NCI-H2171 (cell line): Measurements from ENCODE around the gene ABCA1.
"Not testable (repeated sequence)": the region's sequence is repeated elsewhere in the genome, so short reads cannot be mapped to it uniquely, and the experiment has no call there.

Source experiments
- DNase-seq: peaks from one replicate; lab custom pipeline; 2025; lab: John Stamatoyannopoulos, UW

The ABCA1 gene

DNA sequence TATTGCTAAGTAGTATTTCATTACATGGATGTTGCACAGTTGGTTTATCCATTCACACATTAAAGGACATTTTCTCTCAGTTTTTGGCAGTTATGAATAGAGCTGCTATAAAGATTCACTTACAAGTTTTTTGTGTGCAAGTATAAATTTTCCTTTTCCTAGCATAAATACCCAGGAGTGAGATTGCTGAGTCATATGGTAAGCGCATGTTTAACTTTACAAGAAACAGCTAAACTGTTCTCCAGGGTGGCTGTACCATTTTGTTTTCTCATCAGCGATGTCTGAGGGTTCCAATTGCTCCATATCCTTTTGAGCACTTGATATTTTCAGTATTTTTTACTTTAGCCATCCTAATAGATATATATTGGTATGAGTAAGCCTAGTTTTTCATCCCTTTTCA lies 16.4 kb upstream of the ABCA1 start:
- DNase-seq = no peak

DNA sequence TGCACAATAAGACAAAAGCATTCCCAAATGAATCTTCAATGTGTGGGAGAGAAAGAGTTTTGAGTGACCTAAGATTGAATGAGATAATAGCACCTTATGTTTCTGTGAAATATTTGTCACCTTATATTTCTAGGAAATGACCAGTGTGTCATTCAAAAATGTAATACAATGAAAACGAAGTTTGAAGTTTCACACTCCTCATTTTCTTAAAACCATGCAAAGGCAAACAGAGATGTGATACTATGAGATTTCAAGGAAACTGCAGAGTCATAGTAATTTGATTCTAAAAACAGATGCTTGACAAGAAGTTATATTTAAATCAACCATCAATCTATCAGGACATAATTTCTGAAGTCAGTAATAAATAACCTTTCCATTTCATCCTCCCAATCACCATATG lies 13.6 kb upstream of the ABCA1 start:
- no peak for DNase-seq

DNA sequence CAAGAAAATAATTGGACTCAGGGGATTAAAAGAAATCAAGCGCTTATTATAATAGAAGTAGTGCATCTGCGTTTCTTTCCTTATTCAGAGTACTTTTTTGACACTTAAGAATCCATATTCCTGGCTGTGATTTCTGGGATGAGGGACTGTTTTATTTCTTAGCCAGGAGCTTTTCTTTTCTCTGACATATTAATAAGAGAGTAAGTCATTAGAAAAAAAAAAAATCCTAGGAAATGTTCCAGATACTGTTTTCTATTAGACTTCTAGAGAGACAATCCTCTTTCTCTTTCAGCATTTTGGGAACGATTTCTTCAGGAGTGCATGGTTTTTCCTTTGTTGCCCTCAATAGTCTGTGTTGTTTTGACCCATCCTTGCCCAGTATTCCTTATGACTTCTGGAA lies 8.3 kb upstream of the ABCA1 start:
- no peak for DNase-seq

DNA sequence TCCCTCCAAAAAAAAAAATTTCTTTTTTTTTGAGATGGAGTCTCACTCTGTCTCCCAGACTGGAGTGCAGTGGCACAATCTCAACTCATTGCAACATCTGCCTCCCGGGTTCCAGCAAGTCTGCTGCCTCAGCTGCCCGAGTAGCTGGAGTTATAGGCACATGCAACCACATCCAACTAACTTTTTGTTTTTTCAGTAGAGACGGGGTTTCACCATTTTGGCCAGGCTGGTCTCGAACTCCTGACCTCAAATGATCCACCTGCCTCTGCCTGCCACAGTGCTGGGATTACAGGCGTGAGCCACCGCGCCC lies 7.5 kb upstream of the ABCA1 start:
- DNase-seq = not testable (repeated sequence)

DNA sequence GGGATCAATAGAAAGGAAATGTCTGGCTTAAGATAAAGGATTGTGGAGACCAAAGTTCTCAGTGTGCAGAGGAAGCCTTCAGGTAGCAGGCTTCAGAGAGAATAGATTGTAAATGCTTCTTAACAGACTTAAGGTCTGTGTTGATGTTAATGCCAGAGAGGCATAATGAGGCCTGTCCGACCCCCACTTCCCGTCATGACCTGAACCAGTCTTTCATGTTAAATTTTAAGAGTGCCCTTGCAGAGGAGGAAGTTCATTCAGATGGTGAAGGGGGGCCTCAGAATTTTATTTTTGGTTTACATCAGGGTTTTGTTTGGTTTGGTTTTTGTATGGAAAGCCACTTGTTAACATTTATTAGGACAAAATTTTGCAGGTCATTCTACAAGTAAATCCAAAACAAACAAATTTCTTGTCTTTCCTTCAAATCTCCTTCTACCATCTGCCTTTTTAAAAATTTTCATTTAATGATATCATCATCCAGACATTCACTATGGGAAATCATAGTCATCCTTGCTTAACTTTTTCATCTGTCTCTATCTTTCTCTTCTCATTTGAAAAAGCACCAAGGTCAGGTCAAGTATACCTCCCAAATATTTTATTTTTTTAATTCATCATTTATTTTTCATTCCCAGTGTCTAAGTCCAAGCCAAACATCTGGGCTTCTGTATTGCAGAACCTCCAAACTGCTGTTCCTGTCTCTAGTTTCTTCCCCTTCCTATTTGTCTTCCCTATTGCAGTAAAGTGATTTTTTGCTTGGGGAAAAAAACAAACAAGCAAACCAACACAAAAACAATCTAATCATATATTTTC lies 6.9 kb upstream of the ABCA1 start:
- no peak for DNase-seq

DNA sequence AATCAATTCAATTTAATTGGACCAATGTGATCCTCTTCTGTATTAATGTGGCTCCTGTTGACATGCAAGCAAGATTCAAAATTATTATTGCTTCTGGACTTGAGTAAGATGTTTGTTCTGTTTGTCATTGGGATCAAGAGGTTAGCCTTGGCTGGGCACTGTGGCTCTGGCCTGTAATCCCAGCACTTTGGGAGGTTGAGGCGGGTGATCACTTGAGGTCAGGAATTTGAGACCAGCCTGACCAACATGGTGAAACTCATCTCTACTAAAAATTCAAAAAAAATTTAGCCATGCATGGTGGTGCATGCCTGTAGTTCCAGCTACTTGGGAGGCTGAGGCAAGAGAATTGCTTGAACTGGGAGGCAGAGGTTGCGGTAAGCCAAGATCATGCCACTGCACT lies 5.1 kb upstream of the ABCA1 start:
- not testable (repeated sequence) for DNase-seq

DNA sequence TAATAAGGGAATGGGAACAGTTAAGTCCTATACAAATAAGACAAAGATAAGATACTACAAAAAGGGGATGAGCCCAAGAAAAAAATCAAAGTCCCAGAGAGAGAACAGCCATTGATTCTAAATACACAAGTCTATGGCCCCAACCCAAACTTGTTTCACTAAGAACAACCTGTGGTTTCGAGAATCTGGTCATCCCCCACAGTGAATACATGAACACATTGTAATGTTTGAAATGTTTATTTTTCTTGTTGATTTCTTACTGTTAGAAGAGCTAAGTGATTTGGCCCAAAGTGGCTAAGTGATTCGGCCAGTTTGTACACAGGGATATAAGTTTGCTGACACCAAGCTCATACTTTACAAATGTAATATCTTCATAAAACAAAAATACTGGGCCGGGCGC lies 3.3 kb upstream of the ABCA1 start:
- DNase-seq = no peak

DNA sequence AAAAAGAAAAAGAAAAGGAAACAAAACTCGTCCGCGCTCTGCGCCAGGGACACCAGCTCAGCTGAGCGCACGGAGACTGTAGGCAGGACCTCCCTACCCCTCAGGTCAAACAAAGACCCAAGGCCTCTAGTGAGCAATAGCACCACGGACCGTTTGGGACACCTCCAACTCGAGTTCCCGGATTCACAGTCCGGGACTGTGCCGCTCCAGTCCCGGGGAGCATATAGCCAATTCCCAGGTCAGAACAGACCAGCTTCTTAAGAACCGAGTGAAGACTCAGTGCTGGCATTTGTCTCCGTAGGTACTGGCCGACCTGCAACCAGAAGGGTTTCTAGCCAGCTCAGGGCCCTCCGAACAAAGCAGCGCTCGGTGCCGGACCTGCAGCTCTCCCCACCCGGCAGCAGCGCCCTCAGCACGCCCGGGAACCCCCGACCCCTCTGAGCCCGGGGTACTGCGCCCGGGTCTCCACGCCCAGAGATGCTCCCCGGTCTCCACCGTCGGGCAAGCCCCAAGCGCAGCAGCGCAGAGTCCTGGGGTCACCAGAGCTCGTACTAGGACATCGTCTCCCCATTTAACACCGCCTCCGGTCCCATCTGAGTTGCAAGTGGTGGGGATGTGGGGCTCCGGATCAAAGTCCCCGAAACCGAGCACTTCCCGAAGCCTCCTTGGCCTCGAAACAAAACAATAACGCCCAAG lies 591 bp downstream of the ABCA1 start:
- DNase-seq = no peak

DNA sequence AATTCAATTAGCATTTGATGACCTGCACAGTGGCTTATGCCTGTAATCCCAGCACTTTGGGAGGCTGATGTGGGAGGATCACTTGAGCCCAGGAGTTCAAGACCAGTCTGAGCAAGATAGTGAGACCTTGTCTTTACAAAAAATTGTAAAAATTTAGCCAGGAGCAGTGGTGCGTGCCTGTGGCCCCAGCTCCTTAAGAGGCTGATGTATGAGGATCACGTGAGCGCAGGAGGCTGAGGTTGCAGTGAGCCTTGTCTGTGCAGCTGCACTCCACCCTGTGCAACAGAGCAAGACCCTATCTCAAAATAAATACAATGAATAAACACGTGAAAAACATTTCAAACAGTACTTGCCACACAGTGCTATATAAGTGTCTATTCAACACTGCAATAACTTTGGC lies 4.2 kb downstream of the ABCA1 start:
- no peak for DNase-seq

DNA sequence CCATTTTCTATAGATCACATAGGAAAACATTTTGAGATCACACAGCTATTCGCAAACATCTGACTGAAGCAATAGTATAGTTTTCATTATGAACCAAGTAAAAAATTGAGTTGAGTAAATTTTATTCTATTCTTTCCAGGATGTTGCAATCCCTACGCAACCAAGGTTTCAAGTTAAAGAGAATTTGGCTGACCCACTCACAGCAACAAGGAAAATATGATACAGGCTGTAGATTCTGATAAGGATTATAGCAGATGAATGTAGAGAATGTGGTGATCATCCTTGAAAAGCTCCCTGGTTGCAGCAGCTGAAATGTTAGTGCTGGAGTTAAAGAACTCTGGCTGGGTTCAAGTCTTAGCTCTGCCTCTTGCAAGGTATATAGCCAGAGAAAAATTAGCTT lies 4.7 kb downstream of the ABCA1 start:
- DNase-seq = no peak

DNA sequence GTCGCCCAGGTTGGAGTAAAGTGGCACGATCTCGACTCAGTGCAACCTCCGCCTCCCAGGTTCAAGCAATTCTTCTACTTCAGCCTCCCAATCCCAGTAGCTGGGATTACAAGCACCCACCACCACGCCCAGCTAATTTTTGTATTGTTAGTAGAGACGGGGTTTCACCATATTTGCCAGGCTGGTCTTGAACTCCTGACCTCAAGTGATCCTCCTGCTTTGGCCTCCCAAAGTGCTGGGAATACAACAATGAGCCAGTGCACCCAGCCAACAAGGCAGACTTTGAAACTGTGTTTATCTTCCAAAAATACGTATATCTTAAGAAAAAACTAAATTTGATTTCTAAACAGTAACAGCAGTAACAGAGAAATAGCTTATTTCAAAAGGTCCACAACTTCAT lies 5.2 kb downstream of the ABCA1 start:
- not testable (repeated sequence) for DNase-seq

DNA sequence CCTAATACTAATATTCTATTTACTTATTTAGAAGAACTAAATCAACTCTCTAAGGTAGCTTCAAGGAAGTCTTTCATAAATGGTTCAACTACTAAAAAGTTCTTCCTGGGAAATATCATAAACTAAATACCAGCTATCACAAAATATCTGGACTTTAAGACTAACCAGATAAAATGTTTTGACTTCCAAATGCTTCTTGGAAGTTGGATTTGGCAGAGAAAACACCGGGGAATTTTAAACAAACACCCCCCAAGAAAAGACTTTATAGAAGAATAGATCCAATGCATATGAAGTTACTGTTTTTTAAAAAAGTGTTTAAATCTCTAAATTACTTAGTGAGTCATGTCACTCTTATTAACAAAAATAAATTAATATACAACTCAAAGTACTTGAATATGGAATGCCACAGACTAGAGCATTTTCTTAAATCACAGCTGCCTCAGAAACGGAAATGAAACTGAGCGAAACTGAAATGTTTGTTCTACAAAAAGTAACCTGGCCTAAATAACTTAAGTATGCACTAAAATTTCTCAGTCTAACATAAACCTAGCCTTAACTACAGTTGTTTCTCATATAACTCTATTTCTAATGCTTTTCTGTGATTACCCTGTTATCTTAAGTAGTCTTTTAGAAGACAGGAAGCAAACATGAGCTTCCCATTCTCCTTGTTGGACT lies 6.8 kb downstream of the ABCA1 start:
- DNase-seq = no peak

DNA sequence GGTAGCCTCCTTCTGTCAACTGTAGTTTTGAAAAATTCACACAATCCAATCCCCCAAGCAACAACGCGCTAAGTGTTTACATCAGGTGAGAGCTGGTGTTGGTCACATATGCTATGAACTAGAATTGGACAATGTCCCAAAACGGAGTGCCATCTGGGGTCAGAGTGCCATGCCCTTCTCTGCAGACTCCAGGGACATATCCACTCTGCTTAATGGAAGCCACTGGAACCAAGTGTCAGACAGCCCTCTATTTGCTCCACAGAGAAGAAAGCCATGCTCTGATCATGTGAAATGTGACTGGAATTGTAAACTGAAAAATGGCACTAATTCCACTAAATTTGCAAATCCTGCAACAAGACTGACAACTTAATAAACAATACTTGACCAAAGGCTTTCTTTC lies 12.2 kb downstream of the ABCA1 start:
- DNase-seq = no peak

DNA sequence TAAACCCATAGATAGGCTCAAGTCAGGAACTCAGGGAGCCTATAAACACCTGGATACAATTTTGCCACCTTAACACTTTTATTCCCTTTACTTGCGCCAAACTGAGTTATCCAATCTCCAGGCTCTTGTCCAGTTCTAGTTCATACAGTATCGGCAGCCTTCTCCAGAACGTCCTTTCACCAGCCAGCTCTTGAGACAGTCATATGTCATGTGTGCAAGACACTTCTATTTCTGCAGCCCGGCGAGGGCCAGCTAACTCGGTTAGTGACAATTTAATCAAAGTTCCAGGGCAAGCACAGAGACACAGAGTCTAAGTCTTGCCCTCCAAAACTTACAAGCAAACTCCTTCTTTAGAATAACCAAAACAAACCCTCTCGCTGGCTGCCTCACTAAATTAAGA lies 12.9 kb downstream of the ABCA1 start:
- no peak for DNase-seq

DNA sequence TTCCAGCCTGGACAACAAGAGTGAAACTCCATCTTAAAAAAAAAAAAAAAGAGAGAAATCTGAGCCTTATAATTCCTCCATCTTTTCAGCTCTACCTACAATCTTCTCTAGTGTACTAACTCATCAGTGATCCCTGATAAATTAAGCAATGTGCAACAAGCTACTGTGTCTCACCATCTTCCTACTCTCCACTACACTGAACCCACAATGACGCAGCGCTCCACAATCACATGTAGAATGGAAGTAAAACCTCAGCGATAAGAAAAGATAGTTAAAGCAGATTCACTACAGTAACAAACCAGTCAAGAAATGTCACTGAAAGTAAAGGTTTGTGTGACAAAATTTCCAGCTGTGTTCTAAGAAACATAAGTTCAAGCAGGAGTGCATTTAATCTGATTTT lies 13.5 kb downstream of the ABCA1 start:
- DNase-seq = no peak

DNA sequence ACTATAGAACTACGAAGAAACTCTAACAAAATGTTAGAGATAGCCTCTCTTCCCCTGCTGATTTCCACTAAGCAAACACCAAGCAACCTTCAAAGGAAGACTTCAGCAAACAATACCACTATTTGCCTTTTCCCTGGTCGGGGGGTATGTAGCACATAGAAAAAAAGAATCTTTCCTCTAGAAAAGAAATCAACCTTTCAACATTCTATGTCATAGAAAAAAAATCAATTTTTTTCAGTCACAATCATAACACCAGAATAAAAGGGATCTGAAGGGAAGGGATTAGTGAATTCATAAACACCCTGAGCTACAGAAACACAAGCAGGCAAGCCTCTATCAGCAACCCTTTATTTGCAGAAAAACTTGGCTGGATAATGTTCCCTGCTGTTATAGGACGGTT lies 15.3 kb downstream of the ABCA1 start:
- DNase-seq = no peak

DNA sequence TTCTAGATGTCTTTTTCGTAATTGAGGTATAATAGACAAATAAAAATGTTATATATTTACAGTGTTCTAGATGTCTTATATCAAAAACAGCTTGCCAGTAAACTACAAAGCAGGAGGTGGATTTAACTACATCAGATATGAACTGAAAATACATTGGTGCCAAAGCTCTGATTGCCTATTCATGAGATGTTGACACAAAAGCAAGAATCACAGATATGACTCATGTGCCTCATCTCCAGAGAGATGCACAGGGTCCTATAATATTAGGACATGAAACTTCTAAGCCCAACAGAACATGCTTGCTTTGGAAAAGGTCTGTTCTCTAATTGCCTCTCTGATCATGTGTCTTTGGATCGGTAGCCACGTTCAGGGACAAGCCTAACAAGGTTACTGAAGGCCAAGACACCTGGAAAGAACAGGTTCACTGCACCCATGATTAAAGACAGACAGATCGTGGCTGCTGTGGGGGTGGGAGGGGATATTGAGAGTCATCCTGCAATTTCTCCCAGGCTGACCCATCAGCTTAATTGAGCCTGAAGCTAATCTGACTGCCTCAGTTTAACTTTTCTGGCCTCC lies 16.8 kb downstream of the ABCA1 start:
- DNase-seq = no peak

DNA sequence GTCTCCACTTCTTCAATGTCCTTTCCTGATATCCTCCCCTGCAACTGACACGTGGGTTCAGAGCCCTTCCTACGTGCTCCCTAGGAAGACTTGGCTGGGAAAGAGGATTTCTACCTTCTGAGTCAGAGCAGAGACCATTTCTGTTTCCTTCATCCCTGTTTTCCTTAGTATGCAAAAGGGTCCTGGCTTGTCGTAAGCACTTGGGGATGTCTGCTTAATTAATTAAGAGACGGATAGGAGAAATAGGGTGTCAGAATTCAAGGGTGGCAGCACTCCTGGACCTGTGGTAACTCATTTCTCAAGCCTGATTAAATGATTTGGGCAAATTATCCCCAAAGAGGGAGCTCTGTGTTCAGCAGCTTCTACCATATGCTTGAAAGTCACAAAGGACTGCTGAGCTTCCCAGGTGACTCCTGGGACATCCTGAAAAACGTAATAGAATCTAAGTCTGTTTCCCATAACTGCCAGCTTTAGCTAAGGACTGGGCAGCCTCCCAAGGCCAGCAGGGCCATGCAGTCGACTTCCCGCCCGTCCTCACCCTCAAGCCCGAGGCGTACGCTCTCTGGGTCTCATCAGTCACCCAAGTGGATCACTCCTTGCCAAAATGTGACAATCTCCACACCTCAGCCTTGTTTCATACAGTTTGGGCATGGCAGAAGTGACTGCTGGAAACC lies 20.5 kb downstream of the ABCA1 start:
- no peak for DNase-seq

DNA sequence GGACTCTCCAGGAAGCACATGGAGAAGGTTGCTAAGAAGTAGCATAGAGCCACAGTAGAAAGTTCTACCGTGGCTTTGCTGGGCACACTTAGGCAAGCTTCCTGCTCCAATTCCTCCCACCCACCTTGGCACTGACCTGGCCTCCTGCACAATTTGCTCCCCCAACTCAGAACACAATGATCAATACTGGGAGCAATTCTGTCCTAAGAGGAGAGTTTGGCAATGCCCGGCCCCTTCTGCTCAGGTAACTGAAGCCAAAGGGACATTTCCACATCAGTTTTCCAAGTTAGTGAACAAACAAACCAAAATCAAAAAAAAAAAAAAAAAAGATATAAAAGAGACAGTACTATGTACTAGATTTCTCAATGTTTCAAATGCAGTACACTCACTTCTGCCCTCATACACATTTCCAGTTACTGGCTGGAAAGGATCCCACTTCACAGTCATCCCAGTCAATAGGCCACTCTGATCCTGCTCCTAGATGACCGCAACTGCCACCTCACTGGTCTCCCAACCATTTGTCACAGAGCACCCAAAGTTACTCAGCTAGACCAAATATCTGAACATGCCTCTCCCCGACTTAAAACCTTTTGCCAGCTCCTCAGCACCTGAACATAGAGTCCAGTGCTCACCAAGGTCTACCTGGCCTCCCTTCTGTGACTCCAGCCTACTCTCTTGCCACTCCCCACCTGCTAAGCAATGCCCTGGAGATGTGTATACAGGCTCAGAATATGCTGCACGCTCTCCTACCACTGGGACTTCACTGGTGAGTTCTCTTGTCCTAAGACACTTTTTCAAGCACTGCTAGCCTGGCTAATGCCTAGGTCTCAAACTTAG lies 21.3 kb downstream of the ABCA1 start:
- DNase-seq = no peak

DNA sequence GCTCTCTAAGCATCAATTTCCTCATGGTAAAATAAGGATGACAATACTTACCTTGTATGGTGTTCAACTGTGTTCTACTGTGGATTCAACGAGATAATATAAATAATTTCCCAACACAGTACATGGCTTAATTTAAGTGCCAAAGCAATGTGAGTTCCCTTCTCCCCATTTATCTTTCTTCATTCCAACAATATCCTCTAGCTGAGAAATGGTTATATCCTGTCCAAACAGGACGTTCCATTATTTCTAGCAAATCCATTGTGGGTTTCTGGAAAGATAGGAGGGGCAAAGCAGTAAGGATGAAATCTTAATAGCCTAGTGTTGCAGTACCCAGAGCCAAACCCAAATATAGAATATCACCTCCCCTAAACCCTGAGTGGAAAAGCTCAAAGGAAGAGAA lies 22.0 kb downstream of the ABCA1 start:
- no peak for DNase-seq

DNA sequence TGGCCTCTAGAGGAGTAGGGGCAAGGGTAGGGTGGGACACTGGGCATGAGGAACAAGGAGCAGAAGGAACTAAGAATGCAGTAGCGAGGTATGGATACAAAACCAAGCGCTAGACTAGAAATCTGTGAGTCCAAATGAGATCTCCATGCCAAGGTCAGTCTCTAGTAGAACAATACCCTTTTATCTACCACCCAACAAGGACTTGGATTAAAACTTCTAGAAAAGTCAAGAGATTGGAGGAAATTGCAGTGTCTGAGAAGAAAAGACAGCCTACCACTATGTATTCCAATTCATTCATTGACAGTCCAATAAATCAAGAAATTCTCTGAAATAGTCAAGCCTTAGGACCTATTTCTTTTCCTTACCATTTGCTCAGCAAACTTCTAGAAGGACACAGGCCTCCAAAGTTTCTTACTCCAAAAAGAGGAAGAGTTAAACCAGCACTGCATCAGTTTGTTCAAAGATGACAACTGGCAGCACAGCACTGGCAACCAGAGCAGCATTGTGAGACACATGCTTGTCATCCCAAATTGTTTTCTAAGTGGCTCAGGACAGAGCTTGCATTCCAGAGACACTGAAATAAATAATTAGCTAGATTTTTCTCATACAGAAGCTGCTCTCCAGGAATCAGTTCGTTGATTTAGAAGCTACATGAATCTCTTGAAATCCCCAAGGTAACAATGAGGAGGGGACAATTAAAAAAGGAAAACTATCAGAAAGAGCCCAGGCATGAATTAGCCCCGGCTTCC lies 22.6 kb downstream of the ABCA1 start:
- no peak for DNase-seq
